NCI-H128 (cell line): ENCODE measurements around the gene MOB4.
"Not testable (repeated sequence)": the region's sequence is repeated elsewhere in the genome, so short reads cannot be mapped to it uniquely, and the experiment has no call there.

ENCODE experiments used
- DNase-seq: peaks from one replicate; lab custom pipeline; 2025; ENCODE audit not compliant: unreplicated experiment; lab: John Stamatoyannopoulos, UW

The MOB4 gene

GRCh38 chr2:197515739-197516392, at the start of gene MOB4:
MOB4 (plus strand) TSS chr2:197516066; CDS start chr2:197516087, 21 bp downstream.
- DNase-seq: peak; percentile 87

- no peak for DNase-seq
Observed at GRCh38 chr2:197472166-197472565, 43.7 kb upstream of the MOB4 start.

GRCh38 chr2:197477797-197478196, 38.1 kb upstream of the MOB4 start:
- DNase-seq: no peak

GRCh38 chr2:197480165-197481036, 35.5 kb upstream of the MOB4 start:
- no peak for DNase-seq

- DNase-seq: not testable (repeated sequence)
Observed at GRCh38 chr2:197484248-197484647, 31.6 kb upstream of the MOB4 start.

GRCh38 chr2:197486175-197486574, 29.7 kb upstream of the MOB4 start:
- no peak for DNase-seq

GRCh38 chr2:197487385-197487784, 28.5 kb upstream of the MOB4 start:
- no peak for DNase-seq

GRCh38 chr2:197495433-197496134, 20.3 kb upstream of the MOB4 start:
- no peak for DNase-seq

GRCh38 chr2:197496695-197497094, 19.2 kb upstream of the MOB4 start:
- DNase-seq: no peak

- no peak for DNase-seq
Observed at GRCh38 chr2:197497326-197497725, 18.5 kb upstream of the MOB4 start.

- no peak for DNase-seq
Observed at GRCh38 chr2:197498235-197498936, 17.5 kb upstream of the MOB4 start.

GRCh38 chr2:197498937-197499593, 16.8 kb upstream of the MOB4 start:
- peak; percentile 12 for DNase-seq

- peak; percentile 90 for DNase-seq
Observed at GRCh38 chr2:197499594-197500502, 16.0 kb upstream of the MOB4 start, which contains the start of the genes HSPD1 and HSPE1. HSPD1 (minus strand) TSS chr2:197499840; CDS start chr2:197498848, 992 bp downstream. HSPE1 (plus strand) TSS chr2:197500379; CDS start chr2:197500437, 58 bp downstream.

- DNase-seq: no peak
Observed at GRCh38 chr2:197500503-197501131, 15.2 kb upstream of the MOB4 start.

GRCh38 chr2:197502201-197502600, 13.7 kb upstream of the MOB4 start:
- no peak for DNase-seq

- DNase-seq: no peak
Observed at GRCh38 chr2:197502685-197503084, 13.2 kb upstream of the MOB4 start.

- DNase-seq: no peak
Observed at GRCh38 chr2:197504000-197504399, 11.9 kb upstream of the MOB4 start.

GRCh38 chr2:197504512-197504911, 11.4 kb upstream of the MOB4 start:
- DNase-seq: no peak

- no peak for DNase-seq
Observed at GRCh38 chr2:197506658-197507057, 9.2 kb upstream of the MOB4 start.
